HG03439 (cell line): ENCODE data around the gene RAB5B.
"Not testable (repeated sequence)": the region's sequence is repeated elsewhere in the genome, so short reads cannot be mapped to it uniquely, and the experiment has no call there.

Source experiments
- ATAC-seq: cut with Tn5 transposase; IDR thresholded peaks from one replicate; pipeline ENCODE4 v1.9.1; 2021; ENCODE audit warnings: mild to moderate bottlenecking, moderate library complexity; ENCODE audit not compliant: unreplicated experiment

The RAB5B gene

GRCh38 chr12:56013482-56013881, 39.6 kb downstream of the RAB5B start:
- ATAC-seq = no peak

GRCh38 chr12:56014205-56014604, 40.3 kb downstream of the RAB5B start:
- no peak for ATAC-seq

- ATAC-seq = no peak
Observed at GRCh38 chr12:56017181-56017580, 43.3 kb downstream of the RAB5B start.

GRCh38 chr12:56018356-56018755, 44.5 kb downstream of the RAB5B start:
- ATAC-seq = no peak

GRCh38 chr12:56020423-56021184, 46.7 kb downstream of the RAB5B start, which contains the start of gene IKZF4:
TSS of gene IKZF4 (plus strand) at chr12:56021043. CDS start at chr12:56021494, 451 bp downstream.
- ATAC-seq = no peak

GRCh38 chr12:56021889-56022497, 48.1 kb downstream of the RAB5B start:
- no peak for ATAC-seq

GRCh38 chr12:56028511-56029165, 54.8 kb downstream of the RAB5B start:
- ATAC-seq = no peak

GRCh38 chr12:56029166-56029519, 55.3 kb downstream of the RAB5B start:
- ATAC-seq = no peak

GRCh38 chr12:56029666-56030293, 55.9 kb downstream of the RAB5B start:
- no peak for ATAC-seq

- ATAC-seq = no peak
Observed at GRCh38 chr12:56031987-56032386, 58.1 kb downstream of the RAB5B start.

- no peak for ATAC-seq
Observed at GRCh38 chr12:56034586-56035332, 60.9 kb downstream of the RAB5B start.

- ATAC-seq = no peak
Observed at GRCh38 chr12:56037161-56037560, 63.3 kb downstream of the RAB5B start.

GRCh38 chr12:56038022-56038655, 64.3 kb downstream of the RAB5B start:
- ATAC-seq = no peak

- ATAC-seq = no peak
Observed at GRCh38 chr12:56040151-56040550, 66.3 kb downstream of the RAB5B start.

GRCh38 chr12:56040963-56041551, 67.2 kb downstream of the RAB5B start:
- ATAC-seq = peak; percentile 8

GRCh38 chr12:56041552-56042429, 67.9 kb downstream of the RAB5B start, which contains the start of gene RPS26:
TSS of gene RPS26 (plus strand) at chr12:56041918. CDS start at chr12:56042167, 249 bp downstream.
- ATAC-seq = peak; percentile 93

GRCh38 chr12:56042430-56042813, 68.5 kb downstream of the RAB5B start:
- not testable (repeated sequence) for ATAC-seq

GRCh38 chr12:56042843-56043242, 69.0 kb downstream of the RAB5B start:
- ATAC-seq = no peak
